ENCODE results near the gene SRP68. TPM values are rescaled to one million over a fixed set of nuclear protein-coding genes. Genes with fewer than 3 reads are reported as not detected.

Gene SRP68
- polyA plus RNA-seq = 58.7 TPM

GRCh38 chr17:76072148-76072858, at the start of gene SRP68:
SRP68 (minus strand) TSS chr17:76072517; CDS start chr17:76072491, 26 bp downstream.
- Mint-ChIP-seq H3K4me3 (peak within 1 kb of the TSS; percentile 93 to 97 (median 96)), H3K27me3 (peaks cover 29% of the 10 kb centered on the region), H3K36me3 (peaks cover 1% of the 10 kb centered on the region), H3K27ac (peak within 1 kb of the TSS; percentile 88 to 95 (median 94)), H3K9me3 (peaks cover 0 to 2% (median 0%) of the 10 kb centered on the region in 3 donors), H3K4me1 (peaks cover 31 to 37% (median 35%) of the 10 kb centered on the region in 3 donors)

- Mint-ChIP-seq H3K27ac (peak overlapping the region in 2 of 3 donors; percentile 25 to 78), H3K36me3 (no peaks in the 10 kb centered on the region), H3K9me3 (no peaks in the 10 kb centered on the region), H3K4me3 (peak overlapping the region in 2 of 4 donors; percentile 63 to 68), H3K4me1 (peaks cover 0 to 12% (median 4%) of the 10 kb centered on the region in 3 donors), H3K27me3 (no peaks in the 10 kb centered on the region)
Observed at GRCh38 chr17:76121932-76122430, 49.7 kb upstream of the SRP68 start.

DNA sequence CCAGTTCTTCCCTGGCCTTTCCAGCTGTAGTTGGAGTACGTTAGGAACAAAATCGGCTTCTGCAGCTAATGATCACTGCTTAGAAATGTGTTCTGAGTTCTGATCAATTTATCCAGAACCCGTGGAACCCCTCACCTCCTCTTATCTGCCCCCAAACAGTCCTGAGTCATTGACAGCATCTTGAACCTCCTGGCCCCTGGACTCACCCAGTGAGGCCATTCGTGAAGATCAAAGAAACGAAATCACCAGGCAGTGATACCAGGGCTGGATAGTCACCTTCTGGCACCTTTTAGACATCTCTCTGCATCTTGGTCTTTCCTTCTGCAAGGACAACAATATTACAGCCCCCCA, 48.3 kb upstream of the SRP68 start:
- H3K4me1 Mint-ChIP-seq = peaks cover 0 to 12% (median 4%) of the 10 kb centered on the region in 3 donors
- H3K27me3 Mint-ChIP-seq = no peaks in the 10 kb centered on the region
- no peaks in the 10 kb centered on the region for H3K36me3 Mint-ChIP-seq
- H3K9me3 Mint-ChIP-seq = no peaks in the 10 kb centered on the region
- no peak overlapping the region for H3K4me3 Mint-ChIP-seq
- no peak overlapping the region for H3K27ac Mint-ChIP-seq

DNA sequence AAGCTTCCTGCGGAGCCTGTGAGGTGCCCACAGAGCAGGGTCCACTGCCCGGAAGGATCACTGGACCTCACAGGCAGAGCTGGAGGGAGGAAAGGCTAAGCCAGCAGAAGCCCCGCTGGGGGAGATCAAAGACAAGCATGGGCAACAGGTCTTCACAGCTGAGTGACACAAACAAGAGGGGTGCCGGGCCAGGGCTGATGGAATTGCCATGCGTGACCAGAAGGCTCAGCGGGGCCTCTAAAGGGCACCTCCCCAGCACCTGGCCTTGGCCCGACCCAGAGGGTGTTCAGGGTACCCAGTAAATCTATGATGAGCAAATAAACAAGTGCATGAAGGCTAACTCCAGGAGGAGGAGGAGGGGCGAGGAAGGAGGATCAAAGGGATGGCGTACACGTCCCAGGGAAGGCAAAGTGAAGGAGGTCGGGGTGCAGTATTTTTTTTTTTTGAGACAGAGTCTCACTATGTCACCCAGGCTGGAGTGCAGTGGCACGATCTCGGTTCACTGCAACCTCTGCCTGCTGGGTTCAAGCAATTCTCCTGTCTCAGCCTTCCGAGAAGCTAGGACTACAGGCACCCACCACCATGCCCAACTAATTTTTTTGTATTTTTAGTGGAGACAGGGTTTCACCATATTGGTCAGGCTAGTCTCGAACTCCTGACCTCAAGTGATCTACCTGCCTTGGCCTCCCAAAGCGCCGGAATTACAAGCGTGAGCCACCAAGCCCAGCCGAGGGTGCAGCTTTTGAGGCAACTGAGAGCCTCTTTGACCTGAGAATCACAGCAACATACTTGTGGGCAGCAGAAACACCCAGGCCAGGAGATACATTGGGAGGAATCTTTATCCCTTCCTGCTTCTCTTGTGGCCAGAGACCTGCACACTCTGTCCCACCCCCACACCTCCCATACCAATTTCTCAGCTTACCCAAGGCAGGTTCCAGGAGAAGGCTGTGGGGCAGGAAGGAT, 47.4 kb upstream of the SRP68 start:
- peaks cover 0 to 11% (median 4%) of the 10 kb centered on the region in 3 donors for H3K4me1 Mint-ChIP-seq
- H3K36me3 Mint-ChIP-seq = no peaks in the 10 kb centered on the region
- peak overlapping the region in 1 of 3 donors; percentile 39 for H3K27ac Mint-ChIP-seq
- H3K9me3 Mint-ChIP-seq = no peaks in the 10 kb centered on the region
- no peak overlapping the region for H3K4me3 Mint-ChIP-seq
- no peaks in the 10 kb centered on the region for H3K27me3 Mint-ChIP-seq

DNA sequence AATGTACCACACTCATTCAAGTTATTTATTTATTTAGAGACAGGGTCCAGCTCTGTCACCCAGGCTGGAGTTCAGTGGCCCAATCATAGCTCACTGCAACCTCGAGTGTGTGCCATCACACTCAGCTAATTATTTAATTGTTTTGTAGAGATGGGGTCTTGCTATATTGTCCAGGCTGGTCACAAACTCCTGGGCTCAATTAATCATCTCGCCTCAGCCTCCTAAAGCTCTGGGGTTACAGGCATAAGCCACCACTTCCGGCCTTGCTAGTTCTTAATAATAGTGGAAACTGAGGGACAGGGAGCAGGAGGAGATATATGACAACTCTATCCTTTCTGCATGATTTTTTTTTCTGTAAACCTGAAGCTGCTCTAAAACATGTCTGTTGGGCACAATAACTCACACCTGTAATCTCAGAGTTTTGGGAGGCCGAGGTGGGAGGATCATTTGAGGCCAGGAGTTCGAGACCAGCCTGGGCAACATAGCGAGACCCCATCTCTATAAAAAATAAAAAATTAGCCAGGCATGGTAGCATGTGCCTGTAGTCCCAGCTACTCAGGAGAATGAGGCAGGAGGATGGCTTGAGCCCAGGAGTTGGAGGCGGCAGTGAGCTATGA, 42.9 kb upstream of the SRP68 start:
- H3K4me3 Mint-ChIP-seq = no peak overlapping the region
- peaks cover 3% of the 10 kb centered on the region for H3K27me3 Mint-ChIP-seq
- peaks cover 0 to 3% (median 0%) of the 10 kb centered on the region in 3 donors for H3K9me3 Mint-ChIP-seq
- no peak overlapping the region for H3K27ac Mint-ChIP-seq
- no peaks in the 10 kb centered on the region for H3K4me1 Mint-ChIP-seq
- H3K36me3 Mint-ChIP-seq = no peaks in the 10 kb centered on the region

DNA sequence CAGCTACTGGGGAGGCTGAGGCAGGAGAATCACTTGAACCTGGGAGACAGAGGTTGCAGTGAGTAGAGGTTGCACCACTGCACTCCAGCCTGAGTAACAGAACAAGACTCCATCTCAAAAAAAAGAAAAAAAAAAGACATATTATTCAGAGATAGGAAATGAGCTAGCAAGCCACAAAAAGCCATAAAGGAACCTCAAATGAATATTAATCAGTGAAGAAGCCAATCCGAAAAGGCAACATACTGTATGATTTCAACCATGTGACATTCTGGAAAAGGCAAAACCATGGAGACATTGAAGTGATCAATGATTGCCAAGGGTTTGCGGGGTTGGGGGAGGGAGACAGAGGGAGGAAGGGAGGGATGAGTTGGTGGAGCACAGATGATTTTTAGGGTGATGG, 39.6 kb upstream of the SRP68 start:
- no peaks in the 10 kb centered on the region for H3K4me1 Mint-ChIP-seq
- no peak overlapping the region for H3K4me3 Mint-ChIP-seq
- H3K9me3 Mint-ChIP-seq = peaks cover 0 to 3% (median 0%) of the 10 kb centered on the region in 3 donors
- H3K27me3 Mint-ChIP-seq = peaks cover 3% of the 10 kb centered on the region
- no peaks in the 10 kb centered on the region for H3K36me3 Mint-ChIP-seq
- no peak overlapping the region for H3K27ac Mint-ChIP-seq

DNA sequence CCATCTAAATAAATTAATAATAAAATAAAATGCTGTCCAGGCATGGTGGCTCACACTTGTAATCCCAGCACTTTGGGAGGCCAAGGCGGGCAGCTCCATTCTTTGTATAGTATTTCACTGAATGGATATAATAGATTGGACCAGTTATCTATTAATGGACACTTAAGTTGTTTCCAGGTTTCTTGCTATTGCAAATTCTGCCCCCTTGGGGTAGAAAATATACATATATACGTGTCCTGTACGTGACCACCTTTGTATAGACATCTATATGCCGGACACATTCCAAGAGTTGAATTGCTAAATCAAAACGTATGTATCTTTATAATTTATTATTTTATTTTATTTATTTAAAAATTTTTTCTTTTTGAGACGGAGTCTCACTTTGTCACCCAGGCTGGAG, 35.2 kb upstream of the SRP68 start:
- Mint-ChIP-seq H3K9me3 (no peaks in the 10 kb centered on the region), H3K36me3 (peaks cover 2% of the 10 kb centered on the region), H3K27ac (no peak overlapping the region), H3K4me3 (no peak overlapping the region), H3K27me3 (no peaks in the 10 kb centered on the region), H3K4me1 (peaks cover 11 to 12% (median 11%) of the 10 kb centered on the region in 3 donors)

DNA sequence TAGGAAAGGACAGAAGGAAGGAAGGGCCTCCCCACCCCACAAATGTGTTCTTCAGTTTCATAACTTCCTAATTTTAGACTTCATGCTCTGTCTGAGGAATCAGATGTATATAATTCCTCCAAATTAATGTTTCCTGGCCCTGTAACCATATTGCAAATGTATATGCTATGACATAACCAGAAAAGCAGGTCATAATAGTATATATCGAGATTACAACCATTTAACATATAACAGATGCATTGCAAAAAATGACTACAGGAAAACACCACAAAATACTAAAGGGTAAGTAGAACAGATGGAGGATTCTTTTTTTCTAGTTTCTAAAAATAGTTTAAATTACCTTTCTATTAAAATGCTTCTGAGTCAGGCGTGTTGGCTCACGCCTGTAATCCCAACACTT, 34.4 kb upstream of the SRP68 start:
- no peaks in the 10 kb centered on the region for H3K9me3 Mint-ChIP-seq
- no peak overlapping the region for H3K27ac Mint-ChIP-seq

DNA sequence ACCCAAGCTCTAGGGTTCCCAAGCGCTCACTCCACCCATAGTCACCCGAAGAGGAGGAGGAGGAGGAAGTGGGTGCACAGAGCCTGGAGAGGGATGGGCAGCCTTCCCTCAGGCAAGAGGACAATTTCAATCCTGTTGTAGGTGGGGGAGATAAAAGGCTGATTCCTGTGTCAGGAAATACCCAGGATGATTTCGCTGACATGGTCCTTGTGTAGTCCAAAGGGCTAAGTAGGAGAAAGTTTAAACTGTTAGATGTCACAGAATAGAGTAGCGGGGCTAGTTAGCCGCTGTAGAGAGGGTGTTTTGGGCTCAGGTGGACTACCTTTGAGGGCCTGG, 32.5 kb upstream of the SRP68 start:
- Mint-ChIP-seq H3K9me3 (no peaks in the 10 kb centered on the region), H3K27ac (peak overlapping the region in 2 of 3 donors; percentile 53 to 83), H3K4me3 (peak overlapping the region in 3 of 4 donors; percentile 26 to 95 (median 60)), H3K27me3 (no peaks in the 10 kb centered on the region), H3K4me1 (peaks cover 13 to 20% (median 18%) of the 10 kb centered on the region in 3 donors), H3K36me3 (peaks cover 5% of the 10 kb centered on the region)

More for the DNA sequence above, 34.4 kb upstream of the SRP68 start:
- Mint-ChIP-seq H3K27me3 (no peaks in the 10 kb centered on the region), H3K36me3 (peaks cover 2% of the 10 kb centered on the region), H3K4me3 (no peak overlapping the region), H3K4me1 (peaks cover 11 to 16% (median 15%) of the 10 kb centered on the region in 3 donors)

GRCh38 chr17:76104140-76104895, 32.0 kb upstream of the SRP68 start:
- H3K4me3 Mint-ChIP-seq = peak overlapping the region; percentile 95 to 99 (median 96)
- no peaks in the 10 kb centered on the region for H3K9me3 Mint-ChIP-seq
- peaks cover 13 to 20% (median 18%) of the 10 kb centered on the region in 3 donors for H3K4me1 Mint-ChIP-seq
- H3K27me3 Mint-ChIP-seq = no peaks in the 10 kb centered on the region
- peak overlapping the region; percentile 85 to 93 (median 91) for H3K27ac Mint-ChIP-seq
- peaks cover 9% of the 10 kb centered on the region for H3K36me3 Mint-ChIP-seq

DNA sequence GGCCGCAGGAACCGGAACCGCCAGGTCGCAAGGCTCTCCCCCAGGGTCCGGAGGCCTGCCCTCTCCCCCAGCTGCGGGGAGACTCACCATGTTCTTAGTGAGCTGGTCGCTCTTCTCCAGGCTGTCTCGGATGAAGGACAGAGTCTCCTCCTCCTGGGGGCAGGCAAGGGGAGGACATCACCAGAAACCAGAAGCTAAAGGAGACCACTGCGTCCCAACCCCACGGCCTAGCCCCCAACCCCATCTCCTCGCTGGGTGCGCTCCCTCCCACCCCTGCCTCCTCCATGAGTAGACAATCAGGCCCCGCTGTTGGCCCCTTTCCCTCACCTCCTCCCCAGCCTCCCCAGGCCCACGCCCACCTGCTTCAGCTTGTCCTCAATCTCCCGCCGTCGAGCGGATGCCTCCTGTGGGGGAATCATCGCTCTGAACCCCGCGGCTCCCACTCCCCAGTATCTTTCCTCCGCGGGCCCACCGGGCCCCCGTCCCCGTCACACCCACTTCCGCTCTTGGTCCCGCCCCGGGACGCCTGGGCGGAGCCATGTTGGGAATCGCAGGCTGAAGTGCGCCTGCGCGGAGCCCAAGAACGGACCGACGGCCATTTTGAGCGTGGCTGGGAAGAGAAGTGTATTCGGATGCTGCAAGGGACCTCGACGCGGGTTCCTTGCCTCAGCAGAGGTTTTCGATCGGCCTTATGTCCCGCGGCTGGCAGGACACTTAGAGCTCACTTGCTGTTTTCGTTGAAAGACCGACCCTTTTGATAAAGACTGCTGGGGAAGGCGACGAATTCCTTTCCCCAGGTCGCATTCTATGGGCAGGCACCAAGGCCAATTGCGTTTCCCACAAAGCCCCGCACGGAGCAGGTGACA, 31.2 kb upstream of the SRP68 start, which contains the start of gene EXOC7:
TSS of gene EXOC7 (minus strand) at position 514 of the 866 bp plus-strand sequence. CDS start at position 419, 95 bp downstream.
- H3K27ac Mint-ChIP-seq = peak within 1 kb of the TSS; percentile 85 to 93 (median 91)
- peak within 1 kb of the TSS; percentile 95 to 99 (median 96) for H3K4me3 Mint-ChIP-seq
- peaks cover 13 to 20% (median 18%) of the 10 kb centered on the region in 3 donors for H3K4me1 Mint-ChIP-seq
- no peaks in the 10 kb centered on the region for H3K27me3 Mint-ChIP-seq
- H3K36me3 Mint-ChIP-seq = peaks cover 11% of the 10 kb centered on the region
- no peaks in the 10 kb centered on the region for H3K9me3 Mint-ChIP-seq

DNA sequence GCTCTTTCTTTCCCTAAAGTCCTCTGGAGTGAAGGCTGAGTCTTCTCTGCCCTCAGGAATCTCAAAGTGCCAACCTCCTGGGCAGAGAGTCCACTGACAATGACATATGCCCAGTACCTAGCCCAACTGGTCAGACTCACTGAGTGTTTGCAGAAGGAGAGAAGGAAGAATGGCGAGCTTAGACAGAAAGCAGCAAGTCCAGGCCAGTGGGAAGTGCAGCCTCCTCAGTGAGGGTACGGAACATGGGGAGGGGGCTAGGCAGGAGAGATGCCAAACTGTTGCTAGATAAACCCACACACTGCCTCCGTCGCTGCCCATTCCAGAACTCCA, 30.6 kb upstream of the SRP68 start:
- Mint-ChIP-seq H3K9me3 (no peaks in the 10 kb centered on the region), H3K36me3 (peaks cover 11% of the 10 kb centered on the region), H3K27me3 (no peaks in the 10 kb centered on the region), H3K4me1 (peaks cover 13 to 20% (median 18%) of the 10 kb centered on the region in 3 donors), H3K27ac (peak overlapping the region; percentile 85 to 93 (median 91)), H3K4me3 (peak overlapping the region; percentile 95 to 99 (median 96))

DNA sequence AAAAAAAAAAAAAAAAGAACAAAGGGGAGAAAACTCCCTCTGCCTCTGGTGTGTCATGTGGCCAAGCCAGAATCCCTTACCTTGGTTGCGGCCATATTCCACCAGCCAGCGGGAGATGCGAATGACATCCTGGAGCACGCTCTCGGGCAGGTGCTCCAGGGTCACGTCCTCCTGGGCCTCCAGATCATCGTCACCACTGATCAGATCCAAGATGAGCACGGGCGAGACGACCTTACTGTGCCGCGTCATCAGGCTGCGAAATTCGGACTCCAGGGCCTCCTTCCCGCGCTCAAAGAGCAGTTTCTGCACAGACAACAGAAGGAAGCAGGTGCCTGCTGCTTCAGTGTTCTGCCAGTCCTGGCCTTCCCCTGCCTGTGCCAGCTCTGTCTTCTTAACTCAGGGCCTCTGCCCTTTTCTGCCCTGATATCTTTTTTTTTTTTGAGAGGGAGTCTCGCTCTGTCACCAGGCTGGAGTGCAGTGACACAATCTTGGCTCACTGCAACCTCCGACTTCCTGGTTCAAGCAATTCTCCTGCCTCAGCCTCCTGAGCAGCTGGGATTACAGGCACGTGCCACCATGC, 25.5 kb upstream of the SRP68 start:
- Mint-ChIP-seq H3K36me3 (peaks cover 16% of the 10 kb centered on the region), H3K27ac (no peak overlapping the region), H3K27me3 (no peaks in the 10 kb centered on the region), H3K4me3 (no peak overlapping the region), H3K4me1 (peaks cover 2 to 12% (median 9%) of the 10 kb centered on the region in 3 donors), H3K9me3 (no peaks in the 10 kb centered on the region)
